ENCODE results near the gene CNPY1.

GRCh38 chr7:155551785-155552611 is 5.6 kb upstream of the CNPY1 start:
- no peak for TF ChIP-seq GATA3 (IDR thresholded peaks at IDR 0.05; ENCODE audit: low read depth, low read length)
- no peak for TF ChIP-seq GATA2 (IDR thresholded peaks at IDR 0.05; ENCODE audit: low read depth, low read length)
